HS-5 (cell line): ENCODE results near the gene CDC16.
"Not testable (repeated sequence)": the region's sequence is repeated elsewhere in the genome, so short reads cannot be mapped to it uniquely, and the experiment has no call there.

Experiments used
- DNase-seq: peaks from one replicate; pipeline ENCODE4 v3.0.0-alpha.2; 2012; ENCODE audit warnings: low read depth

The CDC16 gene

GRCh38 chr13:114263578-114263977, 28.9 kb downstream of the CDC16 start:
- no peak for DNase-seq

- not testable (repeated sequence) for DNase-seq
These were observed 29.6 kb downstream of the CDC16 start for GRCh38 chr13:114264313-114264712.

GRCh38 chr13:114264886-114265611, 30.4 kb downstream of the CDC16 start:
- peak; percentile 44 for DNase-seq

GRCh38 chr13:114266241-114266640, 31.5 kb downstream of the CDC16 start:
- DNase-seq: no peak

GRCh38 chr13:114268344-114269280, 33.9 kb downstream of the CDC16 start:
- no peak for DNase-seq

- no peak for DNase-seq
These were observed 34.6 kb downstream of the CDC16 start for GRCh38 chr13:114269281-114269770.

GRCh38 chr13:114272977-114273376, 38.3 kb downstream of the CDC16 start:
- no peak for DNase-seq

GRCh38 chr13:114275304-114275703, 40.6 kb downstream of the CDC16 start:
- DNase-seq: no peak

- no peak for DNase-seq
These were observed 44.4 kb downstream of the CDC16 start for GRCh38 chr13:114279146-114279545.

GRCh38 chr13:114279758-114280355, 45.2 kb downstream of the CDC16 start:
- no peak for DNase-seq

GRCh38 chr13:114281351-114282040, 46.8 kb downstream of the CDC16 start, which contains the start of gene UPF3A:
TSS of gene UPF3A (plus strand) at chr13:114281601. CDS start at chr13:114281640, 39 bp downstream.
- peak; percentile 32 for DNase-seq

- DNase-seq: no peak
These were observed 47.5 kb downstream of the CDC16 start for GRCh38 chr13:114282041-114282670.

GRCh38 chr13:114283576-114283975, 48.9 kb downstream of the CDC16 start:
- DNase-seq: no peak

- no peak for DNase-seq
These were observed 50.0 kb downstream of the CDC16 start for GRCh38 chr13:114284680-114285079.

GRCh38 chr13:114285166-114285808, 50.6 kb downstream of the CDC16 start:
- no peak for DNase-seq

GRCh38 chr13:114286808-114287207, 52.1 kb downstream of the CDC16 start:
- DNase-seq: no peak

GRCh38 chr13:114288157-114288591, 53.5 kb downstream of the CDC16 start:
- no peak for DNase-seq

- no peak for DNase-seq
These were observed 61.8 kb downstream of the CDC16 start for GRCh38 chr13:114296448-114296847.

GRCh38 chr13:114296902-114297301, 62.2 kb downstream of the CDC16 start:
- DNase-seq: no peak

GRCh38 chr13:114298866-114299265, 64.2 kb downstream of the CDC16 start:
- no peak for DNase-seq
